ENCODE results near the gene MEI4. TPM values are rescaled to one million over a fixed set of nuclear protein-coding genes. Genes with fewer than 3 reads are reported as not detected.

Gene MEI4
- total and polyA plus RNA-seq, 2 of the 8 experiments (the other 6 are each of a cell fraction or from before 2014, with no cell fraction given) = 0.05 to 0.24 TPM

DNA sequence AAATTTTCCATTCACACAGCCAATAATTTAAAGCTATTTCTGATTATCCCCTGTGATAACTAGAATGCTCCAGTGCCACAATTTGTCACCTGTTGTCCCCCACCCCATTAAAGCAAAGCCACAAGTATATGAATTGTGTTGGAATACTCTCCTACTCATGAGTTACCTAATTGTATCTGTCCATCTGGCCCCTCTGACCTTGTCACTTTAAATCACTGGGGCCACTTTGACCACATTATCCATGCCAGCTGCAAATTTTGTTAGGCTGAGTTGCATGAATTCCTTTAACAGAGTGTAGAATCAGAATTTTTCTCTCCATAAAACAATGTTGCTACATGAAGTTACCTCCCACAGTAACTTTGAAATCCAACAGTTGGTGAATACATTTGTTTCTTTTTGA is 204.6 kb downstream of the MEI4 start (continued):
- no peak for TF ChIP-seq RXRA (IDR thresholded peaks at IDR 0.05; ENCODE audit: insufficient read depth, low read depth, low read length)
- no peak for TF ChIP-seq KDM5A (IDR thresholded peaks at IDR 0.05; ENCODE audit: low read length)
- TF ChIP-seq ATF2 (IDR thresholded peaks at IDR 0.05; ENCODE audit: low read length) = no peak

Measured in H1 (cell line).